Central memory CD8-positive, alpha-beta T cell (primary cell): ENCODE measurements around the gene FNBP1L.
"Not testable (repeated sequence)": the region's sequence is repeated elsewhere in the genome, so short reads cannot be mapped to it uniquely, and the experiment has no call there.

Experiments used
- ATAC-seq: fragments of 150-1000 bp; cut with Tn5 transposase; replicated peaks from 2 replicates; pipeline ENCODE4 v1.10.0; 2022; ENCODE audit warnings: mild to moderate bottlenecking, moderate FRiP score, moderate number of reproducible peaks; ENCODE audit not compliant: poor library complexity, severe bottlenecking; ENCODE audit errors: extremely low read depth
- DNase-seq, 2 donors: peaks; one replicate each; pipeline ENCODE4 v3.0.0; 2021; ENCODE audit warnings: low spot score in 2 of 2
- H3K27ac Mint-ChIP-seq: one replicate; pipeline ENCODE4 v1.8.0; 2022; ENCODE audit warnings: low read depth, mild to moderate bottlenecking, moderate library complexity, mixed read lengths
- H3K27me3 Mint-ChIP-seq: one replicate; pipeline ENCODE4 v1.8.0; 2022; ENCODE audit warnings: mixed read lengths
- H3K36me3 Mint-ChIP-seq: one replicate; pipeline ENCODE4 v1.8.0; 2022; ENCODE audit warnings: mild to moderate bottlenecking, moderate library complexity, mixed read lengths; ENCODE audit not compliant: insufficient read depth
- H3K4me1 Mint-ChIP-seq: one replicate; pipeline ENCODE4 v1.8.0; 2022; ENCODE audit warnings: mixed read lengths
- H3K4me3 Mint-ChIP-seq: one replicate; pipeline ENCODE4 v1.8.0; 2022; ENCODE audit warnings: mild to moderate bottlenecking, moderate library complexity, mixed read lengths
- H3K9me3 Mint-ChIP-seq: one replicate; pipeline ENCODE4 v1.8.0; 2022; ENCODE audit warnings: mixed read lengths

Gene FNBP1L

GRCh38 chr1:93471911-93472310 is 24.0 kb downstream of the FNBP1L start:
- no peak overlapping the region for H3K4me3 Mint-ChIP-seq

GRCh38 chr1:93474321-93474720 is 26.4 kb downstream of the FNBP1L start:
- peaks cover 15% of the 10 kb centered on the region for H3K9me3 Mint-ChIP-seq
- ATAC-seq (no peak), DNase-seq (no peak)
- no peak overlapping the region for H3K27ac Mint-ChIP-seq
- no peaks in the 10 kb centered on the region for H3K4me1 Mint-ChIP-seq
- H3K4me3 Mint-ChIP-seq, result no peak overlapping the region
- H3K27me3 Mint-ChIP-seq, result peaks cover 57% of the 10 kb centered on the region
- H3K36me3 Mint-ChIP-seq, result no peaks in the 10 kb centered on the region

More at GRCh38 chr1:93471911-93472310, 24.0 kb downstream of the FNBP1L start:
- DNase-seq (no peak), ATAC-seq (no peak)
- Mint-ChIP-seq H3K36me3 (no peaks in the 10 kb centered on the region), H3K27ac (no peak overlapping the region), H3K27me3 (peaks cover 80% of the 10 kb centered on the region), H3K9me3 (peaks cover 5% of the 10 kb centered on the region), H3K4me1 (no peaks in the 10 kb centered on the region)

- H3K27me3 Mint-ChIP-seq, result peaks cover 45% of the 10 kb centered on the region
- no peaks in the 10 kb centered on the region for H3K4me1 Mint-ChIP-seq
- peaks cover 15% of the 10 kb centered on the region for H3K9me3 Mint-ChIP-seq
- DNase-seq (no peak), ATAC-seq (no peak)
- H3K36me3 Mint-ChIP-seq, result no peaks in the 10 kb centered on the region
- no peak overlapping the region for H3K4me3 Mint-ChIP-seq
- no peak overlapping the region for H3K27ac Mint-ChIP-seq
Measured at GRCh38 chr1:93475681-93476080, 27.8 kb downstream of the FNBP1L start.

DNA sequence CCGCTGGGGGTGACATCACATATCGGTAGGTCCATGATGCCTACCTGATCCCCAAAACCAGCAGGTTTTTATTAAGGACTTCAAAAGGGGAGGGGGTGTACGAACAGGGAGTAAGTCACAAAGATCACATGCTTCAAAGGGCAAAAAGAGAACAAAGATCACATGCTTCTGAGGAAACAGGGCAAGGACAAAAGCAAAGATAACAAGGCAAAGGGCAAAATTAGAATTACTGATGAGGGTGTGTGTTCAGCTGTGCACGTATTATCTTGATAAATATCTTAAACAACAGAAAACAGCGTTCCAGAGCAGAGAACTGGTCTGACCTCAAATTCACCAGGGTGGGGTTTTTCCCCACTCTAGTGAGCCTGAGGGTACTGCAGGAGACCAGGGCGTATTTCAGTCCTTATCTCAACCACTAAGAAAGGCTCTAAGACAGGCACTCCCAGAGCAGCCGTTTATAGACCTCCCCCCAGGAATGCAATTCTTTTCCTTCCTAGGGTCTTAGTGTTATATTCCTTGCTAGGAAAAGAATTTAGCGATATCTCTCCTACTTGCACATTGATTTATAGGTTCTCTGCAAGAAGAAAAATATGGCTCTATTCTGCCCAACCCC is 31.3 kb downstream of the FNBP1L start:
- H3K36me3 Mint-ChIP-seq, DNase-seq, H3K4me3 Mint-ChIP-seq, ATAC-seq, H3K4me1 Mint-ChIP-seq, H3K27ac Mint-ChIP-seq: not testable (repeated sequence)
- Mint-ChIP-seq H3K9me3 (peaks cover 15% of the 10 kb centered on the region), H3K27me3 (peaks cover 21% of the 10 kb centered on the region)

DNA sequence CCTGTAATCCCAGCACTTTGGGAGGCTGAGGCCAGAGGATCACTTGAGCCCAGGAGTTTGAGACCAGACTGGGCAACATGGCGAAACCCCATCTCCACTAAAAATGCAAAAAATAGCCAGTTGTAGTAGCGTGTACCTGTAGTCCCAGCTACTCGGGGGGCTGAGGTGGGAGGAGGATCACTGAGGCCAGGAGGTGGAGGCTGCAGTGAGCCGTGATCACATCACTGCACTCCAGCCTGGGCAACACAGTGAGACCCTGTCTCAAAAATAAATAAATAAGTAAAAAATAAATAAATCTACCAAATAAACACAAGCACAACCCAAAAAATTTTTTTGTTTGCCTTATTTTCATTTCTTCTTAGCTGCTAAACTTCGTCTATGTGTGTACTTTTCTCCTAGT is 34.0 kb downstream of the FNBP1L start:
- not testable (repeated sequence) for DNase-seq, H3K4me3 Mint-ChIP-seq, ATAC-seq, H3K27me3 Mint-ChIP-seq, H3K36me3 Mint-ChIP-seq, H3K4me1 Mint-ChIP-seq, H3K27ac Mint-ChIP-seq
- H3K9me3 Mint-ChIP-seq, result peaks cover 15% of the 10 kb centered on the region

- DNase-seq (no peak), ATAC-seq (no peak)
- Mint-ChIP-seq H3K4me3 (no peak overlapping the region), H3K27ac (no peak overlapping the region), H3K36me3 (no peaks in the 10 kb centered on the region), H3K9me3 (peaks cover 11% of the 10 kb centered on the region), H3K4me1 (no peaks in the 10 kb centered on the region), H3K27me3 (peaks cover 15% of the 10 kb centered on the region)
Measured at GRCh38 chr1:93483200-93483599, 35.3 kb downstream of the FNBP1L start.

DNA sequence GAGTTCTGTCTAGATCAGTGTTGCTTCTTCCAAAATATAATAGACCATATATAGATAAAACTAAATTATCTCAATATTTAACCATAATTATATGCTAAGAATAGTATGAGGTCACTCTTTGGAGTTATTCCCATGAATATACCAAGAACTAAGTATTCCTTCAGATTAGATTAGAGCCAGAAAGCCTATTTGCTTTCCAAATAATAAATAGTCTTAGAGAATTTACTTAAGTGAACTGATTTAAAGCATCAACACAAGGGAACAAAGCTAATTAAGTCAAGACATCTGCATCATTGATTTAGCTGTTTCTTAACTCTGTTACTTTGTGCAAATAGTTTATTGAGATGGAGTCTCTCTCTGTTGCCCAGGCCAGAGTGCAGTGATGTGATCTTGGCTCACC is 35.7 kb downstream of the FNBP1L start:
- no peak for ATAC-seq
- peaks cover 7% of the 10 kb centered on the region for H3K9me3 Mint-ChIP-seq
- H3K36me3 Mint-ChIP-seq, result no peaks in the 10 kb centered on the region

GRCh38 chr1:93488207-93488606 is 40.3 kb downstream of the FNBP1L start:
- Mint-ChIP-seq H3K36me3 (no peaks in the 10 kb centered on the region), H3K27ac (no peak overlapping the region), H3K9me3 (no peaks in the 10 kb centered on the region), H3K4me1 (no peaks in the 10 kb centered on the region), H3K4me3 (no peak overlapping the region), H3K27me3 (peaks cover 40% of the 10 kb centered on the region)
- no peak for DNase-seq
- no peak for ATAC-seq

More for the DNA sequence above, 35.7 kb downstream of the FNBP1L start:
- DNase-seq, result no peak
- no peaks in the 10 kb centered on the region for H3K4me1 Mint-ChIP-seq
- peaks cover 19% of the 10 kb centered on the region for H3K27me3 Mint-ChIP-seq
- H3K4me3 Mint-ChIP-seq, result no peak overlapping the region
- no peak overlapping the region for H3K27ac Mint-ChIP-seq

DNA sequence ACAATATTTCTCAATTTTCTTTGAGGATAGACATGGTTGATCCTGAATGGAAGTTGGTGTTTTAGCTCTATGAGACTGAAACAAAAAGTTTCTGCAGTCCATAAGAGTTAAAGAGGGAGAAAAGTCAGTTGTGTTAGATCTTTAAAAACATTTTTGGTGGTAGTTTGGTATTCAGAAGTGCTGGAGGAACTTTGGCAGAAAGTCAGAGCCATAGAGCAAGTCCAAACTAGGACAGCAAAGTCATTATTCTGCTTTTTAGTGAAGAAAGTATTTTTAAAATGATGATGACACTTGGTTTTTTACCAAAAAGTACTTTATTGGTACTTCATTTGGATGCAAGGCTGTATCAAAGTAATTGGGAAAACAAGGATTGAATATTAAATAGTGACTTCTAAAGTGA is 41.8 kb downstream of the FNBP1L start:
- H3K4me1 Mint-ChIP-seq, result no peaks in the 10 kb centered on the region
- no peaks in the 10 kb centered on the region for H3K36me3 Mint-ChIP-seq
- no peak overlapping the region for H3K27ac Mint-ChIP-seq
- H3K4me3 Mint-ChIP-seq, result no peak overlapping the region
- no peaks in the 10 kb centered on the region for H3K9me3 Mint-ChIP-seq
- no peak for DNase-seq
- peaks cover 46% of the 10 kb centered on the region for H3K27me3 Mint-ChIP-seq
- no peak for ATAC-seq

DNA sequence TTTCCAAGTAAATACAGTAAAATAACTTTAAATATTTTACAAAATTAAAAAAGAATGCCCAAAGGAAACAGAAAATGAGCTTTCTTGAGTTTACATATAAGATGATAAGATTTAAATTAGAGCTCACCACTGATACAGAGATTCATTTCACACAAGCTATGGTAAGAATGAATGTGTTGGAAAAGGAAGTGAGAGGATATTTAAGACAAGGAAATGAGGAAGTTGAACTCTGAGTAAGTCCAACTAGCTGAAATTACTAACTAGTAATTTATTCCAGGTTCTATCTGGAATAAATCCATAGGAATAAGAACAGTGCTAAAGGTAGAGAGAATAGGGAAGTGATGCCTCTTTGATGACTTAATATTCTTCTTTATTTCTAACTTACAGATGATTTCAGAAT is 42.4 kb downstream of the FNBP1L start:
- Mint-ChIP-seq H3K4me1 (no peaks in the 10 kb centered on the region), H3K36me3 (no peaks in the 10 kb centered on the region), H3K27ac (no peak overlapping the region), H3K9me3 (no peaks in the 10 kb centered on the region), H3K27me3 (peaks cover 52% of the 10 kb centered on the region), H3K4me3 (no peak overlapping the region)
- DNase-seq (no peak), ATAC-seq (no peak)

DNA sequence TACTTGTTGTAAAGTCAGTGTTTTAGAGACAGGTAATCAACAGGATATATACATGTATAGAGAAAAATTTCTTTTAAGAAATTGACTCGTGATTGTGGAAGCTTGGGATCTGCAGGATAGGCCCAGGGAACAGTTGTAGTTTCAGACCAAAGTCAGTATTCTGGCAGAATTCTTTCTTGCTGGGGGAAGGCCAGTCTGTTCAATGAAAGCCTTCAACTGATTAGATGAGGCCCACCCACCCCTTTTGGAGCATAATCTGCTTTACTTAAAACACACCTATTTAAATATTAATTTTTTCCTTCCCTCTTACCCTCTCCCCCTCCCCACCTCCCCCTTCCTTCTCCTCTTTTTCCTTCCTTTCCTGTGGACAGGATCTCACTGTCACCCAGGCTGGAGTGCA is 48.0 kb downstream of the FNBP1L start:
- no peak for DNase-seq
- Mint-ChIP-seq H3K27me3 (peaks cover 47% of the 10 kb centered on the region), H3K4me1 (no peaks in the 10 kb centered on the region), H3K27ac (no peak overlapping the region), H3K9me3 (no peaks in the 10 kb centered on the region), H3K36me3 (no peaks in the 10 kb centered on the region), H3K4me3 (no peak overlapping the region)
- ATAC-seq, result no peak

- no peaks in the 10 kb centered on the region for H3K4me1 Mint-ChIP-seq
- DNase-seq, result no peak
- no peak for ATAC-seq
- H3K36me3 Mint-ChIP-seq, result no peaks in the 10 kb centered on the region
- H3K27me3 Mint-ChIP-seq, result peaks cover 47% of the 10 kb centered on the region
- H3K4me3 Mint-ChIP-seq, result no peak overlapping the region
- H3K9me3 Mint-ChIP-seq, result no peaks in the 10 kb centered on the region
- no peak overlapping the region for H3K27ac Mint-ChIP-seq
Measured at GRCh38 chr1:93496520-93496919, 48.6 kb downstream of the FNBP1L start.

- Mint-ChIP-seq H3K36me3 (no peaks in the 10 kb centered on the region), H3K9me3 (no peaks in the 10 kb centered on the region), H3K4me1 (no peaks in the 10 kb centered on the region), H3K4me3 (no peak overlapping the region), H3K27ac (no peak overlapping the region), H3K27me3 (peaks cover 37% of the 10 kb centered on the region)
- DNase-seq, result no peak
- no peak for ATAC-seq
Measured at GRCh38 chr1:93499075-93499474, 51.2 kb downstream of the FNBP1L start.
